COLO668 (cell line): Measurements from ENCODE around the gene COLEC12.
"Not testable (repeated sequence)": the region's sequence is repeated elsewhere in the genome, so short reads cannot be mapped to it uniquely, and the experiment has no call there.

Experiments
- DNase-seq: peaks from one replicate; lab custom pipeline; 2025; ENCODE audit not compliant: unreplicated experiment; lab: John Stamatoyannopoulos, UW

Gene COLEC12

GRCh38 chr18:293536-293935 lies 207.0 kb downstream of the COLEC12 start:
- DNase-seq = no peak

GRCh38 chr18:292271-292670 lies 208.2 kb downstream of the COLEC12 start:
- DNase-seq = no peak

GRCh38 chr18:289970-290369 lies 210.5 kb downstream of the COLEC12 start:
- DNase-seq = not testable (repeated sequence)

GRCh38 chr18:289026-289425 lies 211.5 kb downstream of the COLEC12 start:
- DNase-seq = no peak

- no peak for DNase-seq
These were observed 213.8 kb downstream of the COLEC12 start for GRCh38 chr18:286515-287310.

GRCh38 chr18:285817-286216 lies 214.7 kb downstream of the COLEC12 start:
- DNase-seq = no peak

GRCh38 chr18:275486-275885 lies 225.0 kb downstream of the COLEC12 start:
- DNase-seq = no peak

- DNase-seq = no peak
These were observed 226.2 kb downstream of the COLEC12 start for GRCh38 chr18:274313-274712.

GRCh38 chr18:273525-273924 lies 227.0 kb downstream of the COLEC12 start:
- no peak for DNase-seq

GRCh38 chr18:272650-273049 lies 227.9 kb downstream of the COLEC12 start:
- DNase-seq = no peak

GRCh38 chr18:269480-270095 lies 230.9 kb downstream of the COLEC12 start:
- DNase-seq = no peak

GRCh38 chr18:267688-268552 lies 232.6 kb downstream of the COLEC12 start, which contains the start of gene THOC1:
TSS of gene THOC1 (minus strand) at chr18:268047. CDS start at chr18:268019, 28 bp downstream.
- DNase-seq = peak; percentile 96

- DNase-seq = peak; percentile 64
These were observed 233.2 kb downstream of the COLEC12 start for GRCh38 chr18:267380-267687.
